ENCODE data around the gene SUDS3.

DNA sequence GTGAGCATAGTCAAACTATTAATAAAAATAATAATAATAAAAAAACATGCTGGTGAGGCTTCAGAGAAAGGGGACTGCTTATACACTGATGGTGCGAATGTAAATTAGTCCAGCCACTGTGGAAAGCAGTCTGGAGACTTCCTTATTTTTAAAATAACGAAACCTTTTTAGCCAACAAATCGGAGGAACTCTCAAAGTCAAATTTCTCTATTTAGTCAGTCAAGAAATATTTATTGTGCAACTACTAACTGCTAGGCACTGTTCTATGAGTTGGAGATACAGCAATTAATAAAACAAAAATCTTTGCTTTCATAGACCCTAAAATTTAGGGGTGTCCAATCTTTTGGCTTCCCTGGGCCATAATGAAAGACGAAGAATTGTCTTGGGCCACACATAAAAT is 14.5 kb upstream of the SUDS3 start:
- TF ChIP-seq, protein P1, sequence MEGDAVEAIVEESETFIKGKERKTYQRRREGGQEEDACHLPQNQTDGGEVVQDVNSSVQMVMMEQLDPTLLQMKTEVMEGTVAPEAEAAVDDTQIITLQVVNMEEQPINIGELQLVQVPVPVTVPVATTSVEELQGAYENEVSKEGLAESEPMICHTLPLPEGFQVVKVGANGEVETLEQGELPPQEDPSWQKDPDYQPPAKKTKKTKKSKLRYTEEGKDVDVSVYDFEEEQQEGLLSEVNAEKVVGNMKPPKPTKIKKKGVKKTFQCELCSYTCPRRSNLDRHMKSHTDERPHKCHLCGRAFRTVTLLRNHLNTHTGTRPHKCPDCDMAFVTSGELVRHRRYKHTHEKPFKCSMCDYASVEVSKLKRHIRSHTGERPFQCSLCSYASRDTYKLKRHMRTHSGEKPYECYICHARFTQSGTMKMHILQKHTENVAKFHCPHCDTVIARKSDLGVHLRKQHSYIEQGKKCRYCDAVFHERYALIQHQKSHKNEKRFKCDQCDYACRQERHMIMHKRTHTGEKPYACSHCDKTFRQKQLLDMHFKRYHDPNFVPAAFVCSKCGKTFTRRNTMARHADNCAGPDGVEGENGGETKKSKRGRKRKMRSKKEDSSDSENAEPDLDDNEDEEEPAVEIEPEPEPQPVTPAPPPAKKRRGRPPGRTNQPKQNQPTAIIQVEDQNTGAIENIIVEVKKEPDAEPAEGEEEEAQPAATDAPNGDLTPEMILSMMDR (IDR thresholded peaks at IDR 0.05; ENCODE audit: insufficient read depth, low read length): no peak
- TF ChIP-seq, protein P2, sequence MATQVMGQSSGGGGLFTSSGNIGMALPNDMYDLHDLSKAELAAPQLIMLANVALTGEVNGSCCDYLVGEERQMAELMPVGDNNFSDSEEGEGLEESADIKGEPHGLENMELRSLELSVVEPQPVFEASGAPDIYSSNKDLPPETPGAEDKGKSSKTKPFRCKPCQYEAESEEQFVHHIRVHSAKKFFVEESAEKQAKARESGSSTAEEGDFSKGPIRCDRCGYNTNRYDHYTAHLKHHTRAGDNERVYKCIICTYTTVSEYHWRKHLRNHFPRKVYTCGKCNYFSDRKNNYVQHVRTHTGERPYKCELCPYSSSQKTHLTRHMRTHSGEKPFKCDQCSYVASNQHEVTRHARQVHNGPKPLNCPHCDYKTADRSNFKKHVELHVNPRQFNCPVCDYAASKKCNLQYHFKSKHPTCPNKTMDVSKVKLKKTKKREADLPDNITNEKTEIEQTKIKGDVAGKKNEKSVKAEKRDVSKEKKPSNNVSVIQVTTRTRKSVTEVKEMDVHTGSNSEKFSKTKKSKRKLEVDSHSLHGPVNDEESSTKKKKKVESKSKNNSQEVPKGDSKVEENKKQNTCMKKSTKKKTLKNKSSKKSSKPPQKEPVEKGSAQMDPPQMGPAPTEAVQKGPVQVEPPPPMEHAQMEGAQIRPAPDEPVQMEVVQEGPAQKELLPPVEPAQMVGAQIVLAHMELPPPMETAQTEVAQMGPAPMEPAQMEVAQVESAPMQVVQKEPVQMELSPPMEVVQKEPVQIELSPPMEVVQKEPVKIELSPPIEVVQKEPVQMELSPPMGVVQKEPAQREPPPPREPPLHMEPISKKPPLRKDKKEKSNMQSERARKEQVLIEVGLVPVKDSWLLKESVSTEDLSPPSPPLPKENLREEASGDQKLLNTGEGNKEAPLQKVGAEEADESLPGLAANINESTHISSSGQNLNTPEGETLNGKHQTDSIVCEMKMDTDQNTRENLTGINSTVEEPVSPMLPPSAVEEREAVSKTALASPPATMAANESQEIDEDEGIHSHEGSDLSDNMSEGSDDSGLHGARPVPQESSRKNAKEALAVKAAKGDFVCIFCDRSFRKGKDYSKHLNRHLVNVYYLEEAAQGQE (IDR thresholded peaks at IDR 0.05; ENCODE audit: insufficient replicate concordance, low read depth): no peak
- no peak for TF ChIP-seq POLR2AphosphoS5 (IDR thresholded peaks at IDR 0.05; ENCODE audit: low read depth)
- TF ChIP-seq GABPA (IDR thresholded peaks at IDR 0.05; ENCODE audit: low read depth): no peak
- TF ChIP-seq SPI1 (IDR thresholded peaks at IDR 0.05; ENCODE audit: borderline replicate concordance, low read depth): peak; percentile 88

Data from HL-60 (cell line).